ENCODE measurements around the gene HECTD2. TPM values are rescaled to one million over a fixed set of nuclear protein-coding genes. Genes with fewer than 3 reads are reported as not detected.
"Not testable (repeated sequence)": the region's sequence is repeated elsewhere in the genome, so short reads cannot be mapped to it uniquely, and the experiment has no call there.

Gene HECTD2
- total RNA-seq, 1 donor from 2014 or later: 6.0 TPM

- intact Hi-C loops (cut with micrococcal nuclease): loop anchor here (10.0 kb wide), 1 partner anchor 62 kb away; no protein-coding TSS in a partner anchor
- no peak overlapping the region for H3K4me3 ChIP-seq
- no peaks in the 10 kb centered on the region for H3K9me3 ChIP-seq (replicated peaks)
- no peak for TF ChIP-seq CTCF (IDR thresholded peaks at IDR 0.05; ENCODE audit: borderline replicate concordance)
- H3K27me3 ChIP-seq (ENCODE audit: low read depth): no peaks in the 10 kb centered on the region
- peak overlapping the region; percentile 32 for H3K27ac ChIP-seq (replicated peaks)
- H3K4me1 ChIP-seq: peaks cover 36% of the 10 kb centered on the region
- DNase-seq: no peak
- no peaks in the 10 kb centered on the region for H3K36me3 ChIP-seq
Observed at GRCh38 chr10:91556691-91557566, 146.8 kb downstream of the HECTD2 start.

GRCh38 chr10:91557651-91558111 lies 147.5 kb downstream of the HECTD2 start:
- Histone ChIP-seq H3K9me3 (replicated peaks) (no peaks in the 10 kb centered on the region), H3K4me1 (peaks cover 28% of the 10 kb centered on the region), H3K36me3 (no peaks in the 10 kb centered on the region), H3K27me3 (ENCODE audit: low read depth) (no peaks in the 10 kb centered on the region), H3K4me3 (no peak overlapping the region), H3K27ac (replicated peaks) (peak overlapping the region; percentile 32)
- DNase-seq: no peak
- no peak for TF ChIP-seq CTCF (IDR thresholded peaks at IDR 0.05; ENCODE audit: borderline replicate concordance)
- intact Hi-C loops (cut with micrococcal nuclease): loop anchor here (10.0 kb wide), 1 partner anchor 63 kb away; no protein-coding TSS in a partner anchor

- Histone ChIP-seq H3K27ac (replicated peaks) (no peak overlapping the region), H3K9me3 (replicated peaks) (no peaks in the 10 kb centered on the region), H3K4me1 (peaks cover 29% of the 10 kb centered on the region), H3K36me3 (no peaks in the 10 kb centered on the region), H3K27me3 (ENCODE audit: low read depth) (no peaks in the 10 kb centered on the region), H3K4me3 (no peak overlapping the region)
- intact Hi-C loops (cut with micrococcal nuclease): loop anchor here (10.0 kb wide), 1 partner anchor 64 kb away; no protein-coding TSS in a partner anchor
- TF ChIP-seq CTCF (IDR thresholded peaks at IDR 0.05; ENCODE audit: borderline replicate concordance): no peak
- DNase-seq: no peak
Observed at GRCh38 chr10:91558473-91558872, 148.3 kb downstream of the HECTD2 start.

- Histone ChIP-seq H3K27me3 (ENCODE audit: low read depth) (no peaks in the 10 kb centered on the region), H3K9me3 (replicated peaks) (no peaks in the 10 kb centered on the region), H3K4me3 (no peak overlapping the region), H3K27ac (replicated peaks) (no peak overlapping the region), H3K4me1 (peaks cover 36% of the 10 kb centered on the region), H3K36me3 (no peaks in the 10 kb centered on the region)
- no peak for TF ChIP-seq CTCF (IDR thresholded peaks at IDR 0.05; ENCODE audit: borderline replicate concordance)
- no peak for DNase-seq
- intact Hi-C loops (cut with micrococcal nuclease): loop anchor here (10.0 kb wide), 1 partner anchor 64 kb away; no protein-coding TSS in a partner anchor
Observed at GRCh38 chr10:91559169-91559568, 149.0 kb downstream of the HECTD2 start.

- Histone ChIP-seq H3K4me3 (no peak overlapping the region), H3K27me3 (ENCODE audit: low read depth) (no peaks in the 10 kb centered on the region), H3K27ac (replicated peaks) (no peak overlapping the region), H3K9me3 (replicated peaks) (no peaks in the 10 kb centered on the region), H3K4me1 (peaks cover 42% of the 10 kb centered on the region), H3K36me3 (no peaks in the 10 kb centered on the region)
- DNase-seq: no peak
- intact Hi-C loops (cut with micrococcal nuclease): loop anchor here (5.0 to 10.0 kb wide), 2 partner anchors 65 to 78 kb away; no protein-coding TSS in a partner anchor
- no peak for TF ChIP-seq CTCF (IDR thresholded peaks at IDR 0.05; ENCODE audit: borderline replicate concordance)
Observed at GRCh38 chr10:91559750-91560149, 149.6 kb downstream of the HECTD2 start.

GRCh38 chr10:91560827-91561226 lies 150.7 kb downstream of the HECTD2 start:
- not testable (repeated sequence) for H3K36me3 ChIP-seq; H3K4me3 ChIP-seq; H3K27ac ChIP-seq (replicated peaks); H3K9me3 ChIP-seq (replicated peaks); H3K27me3 ChIP-seq (ENCODE audit: low read depth); DNase-seq
- H3K4me1 ChIP-seq: peaks cover 39% of the 10 kb centered on the region
- intact Hi-C loops (cut with micrococcal nuclease): loop anchor here (5.0 kb wide), 1 partner anchor 76 kb away; no protein-coding TSS in a partner anchor
